Dendritic cell treated with granulocyte-macrophage colony-stimulating factor and Interleukin-4, amounts not matched to agents 40 ng/mL and 50 ng/mL, for 4 days (primary cell): ENCODE data around the gene LMBR1.
"Not testable (repeated sequence)": the region's sequence is repeated elsewhere in the genome, so short reads cannot be mapped to it uniquely, and the experiment has no call there.

Experiments used
- H3K27ac Mint-ChIP-seq: one replicate; pipeline ENCODE4 v1.8.0; 2022; ENCODE audit warnings: mild to moderate bottlenecking, mixed read lengths
- H3K27me3 Mint-ChIP-seq: one replicate; pipeline ENCODE4 v1.8.0; 2022; ENCODE audit warnings: mild to moderate bottlenecking, mixed read lengths
- H3K36me3 Mint-ChIP-seq: one replicate; pipeline ENCODE4 v1.8.0; 2022; ENCODE audit warnings: low read depth, mixed read lengths
- H3K4me1 Mint-ChIP-seq: one replicate; pipeline ENCODE4 v1.8.0; 2022; ENCODE audit warnings: low read depth, mixed read lengths
- H3K4me3 Mint-ChIP-seq: one replicate; pipeline ENCODE4 v1.8.0; 2022; ENCODE audit warnings: mild to moderate bottlenecking, moderate library complexity, mixed read lengths
- H3K9me3 Mint-ChIP-seq: one replicate; pipeline ENCODE4 v1.8.0; 2022; ENCODE audit warnings: mixed read lengths
- intact Hi-C: fragments of 100-400 bp; cut with micrococcal nuclease; formaldehyde crosslinking; loops from one replicate; pipeline ENCODE4 v1.15.0; 2022

Gene LMBR1

DNA sequence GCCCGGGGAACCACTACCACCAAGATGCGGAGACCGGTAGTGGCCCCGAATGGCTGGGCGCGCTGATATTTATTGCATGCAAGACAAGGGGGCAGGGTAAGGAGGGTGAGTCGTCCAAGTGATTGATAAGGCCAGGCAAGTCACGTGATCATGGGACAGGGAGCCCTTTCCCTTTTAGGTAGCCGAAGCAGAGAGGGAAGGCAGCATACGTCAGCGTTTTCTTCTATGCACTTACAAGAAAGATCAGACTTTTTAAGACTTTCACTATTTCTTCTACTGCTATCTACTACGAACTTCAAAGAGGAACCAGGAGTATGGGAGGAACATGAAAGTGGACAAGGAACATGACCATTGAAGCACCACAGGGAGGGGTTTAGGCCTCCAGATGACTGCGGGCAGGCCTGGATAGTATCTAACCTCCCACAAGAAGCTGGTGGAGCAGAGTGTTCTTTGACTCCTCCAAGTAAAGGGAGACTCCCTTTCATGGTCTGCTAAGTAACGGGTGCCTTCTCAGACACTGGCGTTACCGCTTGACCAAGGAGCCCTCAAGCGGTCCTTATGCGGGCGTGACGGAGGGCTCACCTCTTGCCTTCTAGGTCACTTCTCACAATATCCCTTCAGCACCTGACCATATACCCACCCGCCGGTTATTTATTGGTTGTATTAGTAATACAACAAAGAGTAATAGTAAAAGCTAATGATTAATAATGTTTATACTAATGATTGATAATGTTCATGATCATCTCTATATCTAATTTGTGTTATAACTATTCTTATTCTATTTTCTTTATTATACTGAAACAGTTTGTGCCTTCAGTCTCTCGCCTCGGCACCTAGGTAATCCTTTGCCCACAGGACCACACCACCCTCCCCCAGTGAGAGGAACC is 27.7 kb upstream of the LMBR1 start:
- H3K4me3 Mint-ChIP-seq, H3K4me1 Mint-ChIP-seq, H3K9me3 Mint-ChIP-seq, H3K27ac Mint-ChIP-seq, intact Hi-C loops, H3K36me3 Mint-ChIP-seq: not testable (repeated sequence)
- peaks cover 13% of the 10 kb centered on the region for H3K27me3 Mint-ChIP-seq

DNA sequence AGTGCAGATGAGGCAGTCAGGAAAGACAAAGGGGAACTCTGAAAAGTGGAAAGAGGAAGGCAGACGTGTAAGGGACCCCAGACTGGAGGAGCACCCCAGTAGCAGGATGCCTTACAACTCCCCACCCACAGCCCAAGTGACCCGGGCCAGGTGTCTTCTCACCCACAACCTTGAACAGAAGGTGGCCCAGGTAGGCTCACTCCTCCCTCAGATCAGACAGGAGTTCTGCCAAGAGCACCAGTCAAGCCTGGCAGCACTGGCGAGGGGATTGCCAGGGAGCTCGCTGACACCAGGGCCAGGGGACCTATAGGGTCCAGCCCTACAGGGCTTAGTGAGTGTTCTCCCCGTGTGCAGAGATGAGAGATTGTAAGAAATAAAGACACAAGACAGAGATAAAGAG is 27.1 kb upstream of the LMBR1 start:
- H3K27me3 Mint-ChIP-seq = peaks cover 13% of the 10 kb centered on the region
- no peak overlapping the region for H3K4me3 Mint-ChIP-seq
- no peaks in the 10 kb centered on the region for H3K9me3 Mint-ChIP-seq
- no peak overlapping the region for H3K27ac Mint-ChIP-seq
- H3K4me1 Mint-ChIP-seq = peaks cover 9% of the 10 kb centered on the region
- intact Hi-C loops = no loop called here
- H3K36me3 Mint-ChIP-seq = no peaks in the 10 kb centered on the region

DNA sequence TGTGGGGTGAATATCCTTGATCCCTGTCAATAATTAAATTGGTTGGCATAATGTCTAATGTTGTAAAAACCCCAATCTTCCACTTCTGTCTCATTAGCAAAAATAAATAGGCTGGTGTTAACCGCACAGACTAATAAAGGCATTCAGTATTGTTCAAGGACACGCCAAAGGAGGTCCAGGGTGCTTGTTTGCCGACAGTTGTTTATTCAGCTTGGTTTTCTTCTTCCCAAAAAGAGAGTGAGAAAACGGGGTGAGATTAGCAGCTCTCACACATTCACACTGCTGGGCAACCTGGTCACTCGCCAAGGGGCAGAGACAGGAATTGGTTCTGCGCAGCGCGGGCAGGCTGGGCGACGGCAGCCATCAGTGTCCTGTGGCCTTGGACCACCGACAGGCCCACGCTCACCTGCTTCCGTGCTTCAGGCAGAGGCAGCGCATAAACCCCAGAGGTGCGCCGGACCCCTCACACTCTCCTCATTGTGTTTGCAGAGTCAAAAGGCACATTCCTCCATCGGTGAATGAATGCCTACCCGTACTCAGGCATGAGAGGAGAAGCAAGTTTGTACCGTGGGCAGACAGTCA is 26.2 kb upstream of the LMBR1 start:
- H3K27me3 Mint-ChIP-seq = peaks cover 13% of the 10 kb centered on the region
- H3K4me3 Mint-ChIP-seq = no peak overlapping the region
- intact Hi-C loops = no loop called here
- H3K9me3 Mint-ChIP-seq = no peaks in the 10 kb centered on the region
- H3K4me1 Mint-ChIP-seq = peaks cover 9% of the 10 kb centered on the region
- no peak overlapping the region for H3K27ac Mint-ChIP-seq
- H3K36me3 Mint-ChIP-seq = no peaks in the 10 kb centered on the region

DNA sequence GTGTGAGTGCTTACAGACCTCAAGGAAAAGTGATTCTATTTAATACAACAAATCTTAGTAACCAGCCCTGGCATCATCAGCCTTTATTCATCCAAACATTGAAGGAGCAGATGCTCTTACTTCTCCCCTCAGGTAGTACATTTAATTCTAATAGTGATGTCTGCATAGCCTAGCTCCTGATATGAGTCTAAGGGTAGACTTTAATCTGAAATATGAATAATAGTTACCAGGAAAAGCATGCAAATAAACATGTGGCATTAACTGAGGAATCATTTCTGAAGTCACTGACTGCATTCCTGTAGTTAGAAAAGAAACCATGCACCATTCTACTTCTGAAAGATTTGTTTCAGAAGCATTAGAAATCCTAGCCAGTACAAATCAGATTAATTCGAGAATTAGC is 25.7 kb upstream of the LMBR1 start:
- H3K4me3 Mint-ChIP-seq = no peak overlapping the region
- intact Hi-C loops = no loop called here

DNA sequence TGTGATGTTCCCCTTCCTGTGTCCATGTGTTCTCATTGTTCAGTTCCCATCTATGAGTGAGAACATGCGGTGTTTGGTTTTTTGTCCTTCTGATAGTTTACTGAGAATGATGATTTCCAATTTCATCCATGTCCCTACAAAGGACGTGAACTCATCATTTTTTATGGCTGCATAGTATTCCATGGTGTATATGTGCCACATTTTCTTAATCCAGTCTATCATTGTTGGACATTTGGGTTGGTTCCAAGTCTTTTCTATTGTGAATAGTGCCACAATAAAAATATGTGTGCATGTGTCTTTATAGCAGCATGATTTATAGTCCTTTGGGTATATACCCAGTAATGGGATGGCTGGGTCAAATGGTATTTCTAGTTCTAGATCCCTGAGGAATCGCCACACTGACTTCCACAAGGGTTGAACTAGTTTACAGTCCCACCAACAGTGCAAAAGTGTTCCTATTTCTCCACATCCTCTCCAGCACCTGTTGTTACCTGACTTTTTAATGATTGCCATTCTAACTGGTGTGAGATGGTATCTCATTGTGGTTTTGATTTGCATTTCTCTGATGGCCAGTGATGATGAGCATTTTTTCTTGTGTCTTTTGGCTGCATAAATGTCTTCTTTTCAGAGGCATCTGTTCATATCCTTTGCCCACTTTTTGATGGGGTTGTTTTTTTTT is 16.7 kb upstream of the LMBR1 start:
- H3K36me3 Mint-ChIP-seq, H3K27ac Mint-ChIP-seq, H3K4me1 Mint-ChIP-seq, H3K27me3 Mint-ChIP-seq, H3K4me3 Mint-ChIP-seq, H3K9me3 Mint-ChIP-seq: not testable (repeated sequence)
- intact Hi-C loops = loop anchor here (2.0 kb wide), 1 partner anchor 341 kb away; no protein-coding TSS in a partner anchor

More for the DNA sequence above, 25.7 kb upstream of the LMBR1 start:
- H3K27me3 Mint-ChIP-seq = peaks cover 12% of the 10 kb centered on the region
- peaks cover 9% of the 10 kb centered on the region for H3K4me1 Mint-ChIP-seq
- H3K27ac Mint-ChIP-seq = no peak overlapping the region
- H3K36me3 Mint-ChIP-seq = no peaks in the 10 kb centered on the region
- no peaks in the 10 kb centered on the region for H3K9me3 Mint-ChIP-seq

DNA sequence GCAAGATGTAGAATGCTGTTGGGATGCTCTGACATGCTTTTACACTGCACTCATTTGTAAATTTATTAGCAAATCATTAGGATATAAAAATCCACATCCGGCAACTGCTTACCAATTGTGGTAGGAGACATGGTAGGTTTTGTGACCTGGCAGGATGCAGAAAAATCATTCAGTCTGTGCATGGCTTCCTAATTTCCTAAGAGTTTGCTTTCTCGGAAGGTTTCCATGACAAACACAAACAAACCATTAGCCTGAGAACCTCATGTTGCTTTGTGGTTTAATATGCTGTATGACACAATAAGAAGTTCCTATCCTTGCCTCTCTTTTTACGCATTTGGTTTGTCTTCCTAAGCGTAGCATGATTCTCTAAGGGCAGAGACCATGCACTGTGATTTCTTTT is 14.7 kb upstream of the LMBR1 start:
- Mint-ChIP-seq H3K27ac (no peak overlapping the region), H3K4me3 (no peak overlapping the region), H3K27me3 (peaks cover 8% of the 10 kb centered on the region), H3K9me3 (no peaks in the 10 kb centered on the region), H3K36me3 (no peaks in the 10 kb centered on the region), H3K4me1 (peaks cover 5% of the 10 kb centered on the region)
- intact Hi-C loops = loop anchor here (2.0 kb wide), 1 partner anchor 343 kb away; no protein-coding TSS in a partner anchor

DNA sequence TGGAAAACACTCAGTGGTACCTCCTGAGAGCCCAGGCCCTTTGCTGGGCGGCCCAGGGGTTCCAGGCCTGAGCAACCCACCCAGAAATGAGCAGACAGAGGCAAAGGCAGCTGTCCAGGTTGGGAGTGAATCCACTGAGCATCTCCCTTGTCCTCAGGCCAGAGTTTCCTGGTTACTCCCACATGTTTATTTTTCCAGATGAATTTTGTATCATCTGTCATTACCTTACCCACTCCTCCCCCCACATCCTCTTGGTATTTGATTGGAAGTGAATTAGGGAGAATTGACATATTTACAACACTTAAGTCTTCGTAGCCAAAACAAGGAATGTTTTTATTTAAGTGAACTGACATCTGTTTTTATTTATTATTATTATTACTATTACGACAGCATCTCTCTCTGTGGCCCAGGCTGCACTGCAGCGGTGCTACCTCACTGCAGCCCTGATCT is 13.2 kb upstream of the LMBR1 start:
- H3K27ac Mint-ChIP-seq = no peak overlapping the region
- H3K36me3 Mint-ChIP-seq = no peaks in the 10 kb centered on the region
- intact Hi-C loops = no loop called here
- H3K9me3 Mint-ChIP-seq = no peaks in the 10 kb centered on the region
- peaks cover 2% of the 10 kb centered on the region for H3K27me3 Mint-ChIP-seq
- peaks cover 5% of the 10 kb centered on the region for H3K4me1 Mint-ChIP-seq
- H3K4me3 Mint-ChIP-seq = no peak overlapping the region

DNA sequence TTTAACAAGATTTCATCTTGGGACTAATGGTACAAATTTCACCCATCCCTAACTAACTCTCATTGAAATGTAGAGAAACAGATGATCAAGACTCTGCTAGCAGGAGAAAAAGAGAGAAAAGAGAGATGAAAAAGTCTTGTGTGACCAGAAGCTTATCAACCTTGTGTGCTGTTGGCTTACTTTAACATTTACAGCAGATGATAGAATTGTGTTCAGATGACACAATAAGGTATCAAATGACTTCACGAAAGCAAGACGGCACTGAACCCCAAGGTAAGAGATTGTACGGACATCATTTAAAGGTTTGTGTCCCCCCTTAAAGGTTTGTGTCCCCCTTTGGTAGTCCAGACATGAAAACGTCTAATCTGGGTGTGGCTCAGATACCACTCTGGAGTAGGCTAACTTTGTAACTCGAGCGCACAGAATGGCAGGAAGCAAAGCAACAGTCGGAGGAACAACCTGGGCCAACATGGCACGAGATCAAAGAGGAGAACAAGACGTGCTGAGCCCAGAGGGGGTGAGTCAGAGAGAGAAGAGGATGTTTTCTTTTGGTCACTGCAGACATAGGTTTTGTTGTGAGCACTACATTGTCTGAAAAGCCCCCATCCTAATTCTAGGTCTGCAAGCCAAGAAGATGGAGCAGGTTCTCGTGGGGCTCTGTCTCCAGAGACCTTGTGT is 10.4 kb upstream of the LMBR1 start:
- Mint-ChIP-seq H3K36me3 (no peaks in the 10 kb centered on the region), H3K9me3 (no peaks in the 10 kb centered on the region), H3K4me1 (no peaks in the 10 kb centered on the region), H3K4me3 (no peak overlapping the region), H3K27ac (no peak overlapping the region), H3K27me3 (peaks cover 2% of the 10 kb centered on the region)
- intact Hi-C loops = no loop called here

DNA sequence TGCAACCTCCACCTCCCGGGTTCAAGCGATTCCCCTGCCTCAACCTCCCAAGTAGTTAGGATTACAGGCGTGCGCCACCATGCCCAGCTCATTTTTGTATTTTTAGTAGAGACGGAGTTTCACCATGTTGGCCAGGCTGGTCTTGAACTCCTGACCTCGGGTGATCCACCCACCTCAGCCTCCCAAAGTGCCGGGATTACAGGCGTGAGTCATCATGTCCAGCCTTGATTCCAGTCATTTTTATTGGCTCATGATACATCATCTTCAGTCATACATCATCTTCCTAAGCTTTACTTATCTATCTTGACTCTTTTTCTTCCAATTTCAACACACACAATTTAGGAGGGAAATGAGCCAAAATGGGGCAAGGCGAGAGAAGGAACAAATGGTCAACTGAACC is 7.1 kb upstream of the LMBR1 start:
- H3K9me3 Mint-ChIP-seq, intact Hi-C loops, H3K27me3 Mint-ChIP-seq, H3K36me3 Mint-ChIP-seq, H3K4me3 Mint-ChIP-seq, H3K27ac Mint-ChIP-seq: not testable (repeated sequence)
- H3K4me1 Mint-ChIP-seq = peaks cover 18% of the 10 kb centered on the region

DNA sequence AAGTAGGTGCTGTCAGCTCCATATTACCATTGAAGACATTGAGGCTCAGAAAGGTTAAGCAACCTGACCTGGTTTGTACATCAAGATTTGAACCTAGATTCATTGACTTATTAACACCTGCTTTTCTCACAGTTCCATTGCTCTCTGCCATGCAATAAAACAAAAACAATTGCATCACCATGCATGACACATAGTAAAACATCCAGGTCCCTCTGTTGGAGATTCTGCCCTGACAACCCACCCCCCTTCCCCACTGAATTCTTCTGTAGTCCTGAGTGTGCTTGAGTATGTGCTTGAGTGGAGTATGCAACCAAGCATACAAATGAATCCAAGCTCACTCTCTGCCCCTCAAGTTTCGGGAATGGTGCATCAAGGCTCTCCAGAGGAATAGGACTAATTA is 6.0 kb upstream of the LMBR1 start:
- Mint-ChIP-seq H3K9me3 (peaks cover 9% of the 10 kb centered on the region), H3K4me1 (peaks cover 23% of the 10 kb centered on the region), H3K27ac (no peak overlapping the region), H3K36me3 (peaks cover 6% of the 10 kb centered on the region), H3K27me3 (peaks cover 2% of the 10 kb centered on the region), H3K4me3 (no peak overlapping the region)
- intact Hi-C loops = loop anchor here (10.0 kb wide), 2 partner anchors 956 to 1604 kb away; partner anchors contain the start of gene INSIG1

DNA sequence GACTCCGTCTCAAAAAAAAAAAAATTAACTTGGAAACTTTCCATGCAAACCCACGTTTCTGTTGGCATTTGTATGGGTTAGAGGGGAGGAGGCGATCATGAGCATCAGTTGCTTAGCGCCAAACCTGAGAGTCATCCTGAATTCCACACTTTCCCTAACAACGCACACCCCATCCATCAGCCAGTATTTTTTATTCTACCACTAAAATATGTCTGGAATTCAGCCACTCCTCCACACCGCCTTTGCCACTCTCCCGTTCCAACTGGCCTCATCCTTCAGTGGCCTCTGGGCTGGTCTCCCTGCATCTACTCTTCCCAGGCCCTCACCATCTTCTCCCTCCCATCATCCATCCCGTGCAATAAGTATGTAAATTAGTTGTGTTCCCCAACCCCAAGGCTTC is 4.7 kb upstream of the LMBR1 start:
- Mint-ChIP-seq H3K36me3 (peaks cover 15% of the 10 kb centered on the region), H3K27me3 (no peaks in the 10 kb centered on the region), H3K4me3 (no peak overlapping the region), H3K27ac (no peak overlapping the region), H3K4me1 (peaks cover 23% of the 10 kb centered on the region), H3K9me3 (peaks cover 9% of the 10 kb centered on the region)
- intact Hi-C loops = loop anchor here (10.0 kb wide), 2 partner anchors 957 to 1603 kb away; partner anchors contain the start of gene INSIG1

DNA sequence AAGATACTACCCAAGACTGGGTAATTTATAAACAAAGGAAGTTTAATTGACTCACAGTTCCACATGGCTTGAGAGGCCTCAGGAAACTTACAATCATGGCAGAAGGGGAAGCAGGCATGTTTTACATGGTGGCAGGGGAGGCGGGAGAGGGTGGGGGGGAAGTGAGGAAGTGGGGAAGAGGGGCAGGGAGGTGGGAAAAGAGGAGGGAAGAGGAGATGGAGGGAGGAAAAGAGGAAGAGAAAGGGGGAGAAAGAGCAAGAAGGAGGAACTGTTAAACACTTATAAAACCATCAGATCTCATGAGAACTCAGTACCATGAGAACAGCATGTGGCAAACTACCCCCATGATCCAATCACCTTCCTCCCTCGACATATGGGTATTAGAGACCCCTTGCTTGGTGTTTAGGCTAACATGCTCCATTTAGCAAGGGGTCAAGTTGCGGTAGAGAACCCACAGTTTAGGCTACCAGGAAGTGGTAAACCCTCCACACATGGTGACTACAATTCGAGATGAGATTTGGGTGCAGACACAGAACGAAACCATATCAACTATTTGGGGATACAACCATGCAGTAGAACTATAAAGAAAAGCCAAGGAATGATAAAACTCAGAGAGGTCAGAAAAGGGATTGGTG is 3.5 kb upstream of the LMBR1 start:
- Mint-ChIP-seq H3K4me1 (peaks cover 29% of the 10 kb centered on the region), H3K36me3 (peaks cover 21% of the 10 kb centered on the region), H3K27me3 (no peaks in the 10 kb centered on the region), H3K27ac (peak overlapping the region; percentile 23), H3K4me3 (no peak overlapping the region), H3K9me3 (peaks cover 9% of the 10 kb centered on the region)
- intact Hi-C loops = loop anchor here (10.0 kb wide), 2 partner anchors 958 to 1602 kb away; partner anchors contain the start of gene INSIG1

DNA sequence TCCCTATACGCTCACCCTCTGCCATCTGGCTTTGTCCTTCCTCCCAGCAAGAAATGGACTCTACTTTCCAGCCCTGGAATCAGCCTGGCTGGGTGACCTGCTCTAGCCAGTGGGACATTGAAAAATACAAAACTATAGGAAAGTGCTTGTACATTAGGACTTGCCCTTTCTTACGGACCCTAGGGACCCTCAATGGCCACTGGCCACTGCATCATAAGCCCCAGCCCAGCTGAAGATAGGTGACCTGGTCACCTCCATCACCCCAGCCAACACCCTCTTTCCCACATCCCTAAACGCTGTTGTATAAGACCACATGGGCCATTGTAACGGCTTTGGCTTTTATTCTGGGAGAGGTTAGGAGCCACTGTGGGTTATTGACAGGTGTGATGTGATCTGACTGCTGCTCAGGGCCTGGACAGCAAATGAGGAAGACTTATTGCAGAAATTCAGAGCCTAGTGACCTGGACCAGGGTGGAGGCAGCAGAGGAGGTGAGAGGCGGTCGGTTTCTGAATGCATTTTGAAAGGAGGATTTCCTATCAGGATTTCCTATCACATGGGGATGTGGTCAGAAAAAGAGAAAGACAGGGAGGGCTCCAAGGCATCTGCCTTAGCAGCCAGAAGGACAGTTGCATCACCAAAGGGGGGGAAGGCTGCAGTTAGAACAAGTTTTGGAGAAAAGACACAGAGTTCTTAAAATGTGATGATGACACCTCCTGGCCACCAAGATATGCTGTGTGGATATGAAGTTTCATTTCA is 2.2 kb upstream of the LMBR1 start:
- intact Hi-C loops = loop anchor here (10.0 kb wide), 2 partner anchors 960 to 1600 kb away; partner anchors contain the start of gene INSIG1
- Mint-ChIP-seq H3K27me3 (no peaks in the 10 kb centered on the region), H3K4me3 (no peak overlapping the region), H3K27ac (peak overlapping the region; percentile 31), H3K4me1 (peaks cover 33% of the 10 kb centered on the region), H3K36me3 (peaks cover 21% of the 10 kb centered on the region), H3K9me3 (peaks cover 9% of the 10 kb centered on the region)
